MM.1S (cell line): Measurements from ENCODE around the gene PHB1.

ENCODE experiments used
- DNase-seq: peaks from one replicate; pipeline ENCODE4 v3.0.0-alpha.2; 2015
- H2AFZ ChIP-seq: fragments of 300-600 bp; sonication (generic); 2 replicates; pipeline ENCODE4 v1.6.0; 2016; ENCODE audit warnings: antibody characterized with exemption, low read length
- H3F3A ChIP-seq: fragments of 300-600 bp; sonication (generic); 2 replicates; pipeline ENCODE4 v1.6.1; 2016; ENCODE audit warnings: mild to moderate bottlenecking, antibody characterized with exemption, low read length, moderate library complexity, mixed read lengths; ENCODE audit not compliant: insufficient read depth
- H3K27ac ChIP-seq: fragments of 300-600 bp; sonication (generic); 2 replicates; pipeline ENCODE4 v1.5.1; 2016; ENCODE audit warnings: mild to moderate bottlenecking, low read length
- H3K27me3 ChIP-seq: fragments of 300-600 bp; sonication (generic); replicated peaks from 2 replicates; pipeline ENCODE4 v1.6.0; 2016; ENCODE audit warnings: low read length; ENCODE audit not compliant: insufficient read depth
- H3K36me3 ChIP-seq: fragments of 300-600 bp; sonication (generic); replicated peaks from 2 replicates; pipeline ENCODE4 v1.6.1; 2016; ENCODE audit warnings: mild to moderate bottlenecking, low read length, mixed read lengths; ENCODE audit not compliant: insufficient read depth
- H3K4me1 ChIP-seq: fragments of 300-600 bp; sonication (generic); 2 replicates; pipeline ENCODE4 v1.6.1; 2016; ENCODE audit warnings: low read length, mixed read lengths
- H3K4me2 ChIP-seq: fragments of 300-600 bp; sonication (generic); 2 replicates; pipeline ENCODE4 v1.6.0; 2016; ENCODE audit warnings: low read depth, low read length
- H3K4me3 ChIP-seq: fragments of 300-600 bp; sonication (generic); 2 replicates; pipeline ENCODE4 v1.5.1; 2016; ENCODE audit warnings: low read length, mixed read lengths
- H3K79me2 ChIP-seq: fragments of 300-600 bp; sonication (generic); 2 replicates; pipeline ENCODE4 v1.6.1; 2016; ENCODE audit warnings: mixed run types, low read length, mixed read lengths
- H3K9ac ChIP-seq: fragments of 300-600 bp; sonication (generic); 2 replicates; pipeline ENCODE4 v1.6.1; 2016; ENCODE audit warnings: low read length, mixed read lengths
- H3K9me2 ChIP-seq: fragments of 300-600 bp; sonication (generic); replicated peaks from 2 replicates; pipeline ENCODE4 v1.6.1; 2016; ENCODE audit warnings: mild to moderate bottlenecking, low read length, mixed read lengths; ENCODE audit not compliant: insufficient read depth
- H3K9me3 ChIP-seq: fragments of 300-600 bp; sonication (generic); replicated peaks from 2 replicates; pipeline ENCODE4 v1.6.1; 2016; ENCODE audit warnings: mild to moderate bottlenecking, low read length, mixed read lengths; ENCODE audit not compliant: insufficient read depth
- H4K20me1 ChIP-seq: fragments of 300-600 bp; sonication (generic); 2 replicates; pipeline ENCODE4 v1.6.1; 2016; ENCODE audit warnings: mild to moderate bottlenecking, low read length, moderate library complexity, mixed read lengths; ENCODE audit not compliant: insufficient read depth
- CTCF ChIP-seq: fragments of 300-600 bp; sonication (generic); IDR thresholded peaks from 2 replicates; pipeline ENCODE4 v1.5.1; 2016; ENCODE audit warnings: antibody characterized with exemption, low read length, mixed read lengths
- EZH2 ChIP-seq: fragments of 300-600 bp; sonication (generic); optimal IDR thresholded peaks from 2 replicates; pipeline ENCODE3; 2017; ENCODE audit warnings: low read depth, mild to moderate bottlenecking, antibody characterized with exemption, low read length, mixed read lengths
- EZH2phosphoT487 ChIP-seq: fragments of 300-600 bp; sonication (generic); IDR thresholded peaks from 2 replicates; pipeline ENCODE4 v1.6.1; 2018; ENCODE audit warnings: antibody characterized with exemption, low read length

The PHB1 gene

GRCh38 chr17:49439305-49439672 lies 24.6 kb upstream of the PHB1 start:
- Histone ChIP-seq H3F3A (no peaks in the 10 kb centered on the region), H3K4me3 (no peak overlapping the region), H3K9ac (no peak overlapping the region), H3K27me3 (peaks cover 95% of the 10 kb centered on the region), H3K27ac (no peak overlapping the region), H3K4me2 (no peak overlapping the region), H3K9me3 (no peaks in the 10 kb centered on the region), H2AFZ (no peak overlapping the region), H4K20me1 (no peaks in the 10 kb centered on the region), H3K36me3 (no peaks in the 10 kb centered on the region), H3K4me1 (no peaks in the 10 kb centered on the region), H3K9me2 (no peaks in the 10 kb centered on the region), H3K79me2 (no peaks in the 10 kb centered on the region)
- DNase-seq = no peak
- no peak for TF ChIP-seq EZH2phosphoT487

- Histone ChIP-seq H3K9ac (no peak overlapping the region), H3K4me2 (peak overlapping the region; percentile 16; the same call in 1 of the 2 replicates), H3K27ac (no peak overlapping the region), H3K79me2 (no peaks in the 10 kb centered on the region), H4K20me1 (no peaks in the 10 kb centered on the region), H3K4me1 (no peaks in the 10 kb centered on the region), H3F3A (no peaks in the 10 kb centered on the region), H3K27me3 (peaks cover 94% of the 10 kb centered on the region), H3K9me3 (no peaks in the 10 kb centered on the region), H3K9me2 (no peaks in the 10 kb centered on the region), H3K36me3 (no peaks in the 10 kb centered on the region), H3K4me3 (no peak overlapping the region), H2AFZ (no peak overlapping the region)
- DNase-seq = no peak
- TF ChIP-seq EZH2 = no peak
- no peak for TF ChIP-seq EZH2phosphoT487
- no peak for TF ChIP-seq CTCF
These were observed 24.0 kb upstream of the PHB1 start for GRCh38 chr17:49438436-49439278.

GRCh38 chr17:49437696-49438435 lies 23.2 kb upstream of the PHB1 start:
- TF ChIP-seq EZH2 (no peak), EZH2phosphoT487 (no peak), CTCF (no peak)
- DNase-seq = no peak
- no peaks in the 10 kb centered on the region for H3K9me3 ChIP-seq
- H2AFZ ChIP-seq = no peak overlapping the region
- no peaks in the 10 kb centered on the region for H3K36me3 ChIP-seq
- no peak overlapping the region for H3K27ac ChIP-seq
- no peaks in the 10 kb centered on the region for H3K9me2 ChIP-seq
- H3K4me3 ChIP-seq = no peak overlapping the region
- no peak overlapping the region for H3K9ac ChIP-seq
- no peaks in the 10 kb centered on the region for H3K4me1 ChIP-seq
- peaks cover 92% of the 10 kb centered on the region for H3K27me3 ChIP-seq
- peak overlapping the region; percentile 16; the same call in 1 of the 2 replicates for H3K4me2 ChIP-seq
- H3F3A ChIP-seq = no peaks in the 10 kb centered on the region
- no peaks in the 10 kb centered on the region for H3K79me2 ChIP-seq
- H4K20me1 ChIP-seq = no peaks in the 10 kb centered on the region

GRCh38 chr17:49436174-49436573 lies 21.5 kb upstream of the PHB1 start:
- Histone ChIP-seq H4K20me1 (no peaks in the 10 kb centered on the region), H3K4me2 (no peak overlapping the region), H3K9ac (no peak overlapping the region), H3K9me2 (no peaks in the 10 kb centered on the region), H3F3A (no peaks in the 10 kb centered on the region), H3K9me3 (no peaks in the 10 kb centered on the region), H3K27me3 (peaks cover 91% of the 10 kb centered on the region), H3K4me3 (no peak overlapping the region), H3K27ac (no peak overlapping the region), H3K79me2 (no peaks in the 10 kb centered on the region), H2AFZ (no peak overlapping the region), H3K4me1 (no peaks in the 10 kb centered on the region), H3K36me3 (no peaks in the 10 kb centered on the region)
- no peak for TF ChIP-seq EZH2phosphoT487
- no peak for TF ChIP-seq EZH2
- TF ChIP-seq CTCF = no peak
- DNase-seq = no peak
